Left ventricle myocardium inferior (tissue), 1 donor: ENCODE results near the gene CLEC16A. TPM values are rescaled to one million over a fixed set of nuclear protein-coding genes. Genes with fewer than 3 reads are reported as not detected.

ENCODE experiments used
- DNase-seq: peaks from one replicate; pipeline ENCODE4 v3.0.0-alpha.2; 2020
- H3K27ac ChIP-seq: fragments of 200-600 bp; replicated peaks from 2 replicates; pipeline ENCODE4 v1.8.0; 2021
- H3K27me3 ChIP-seq: fragments of 200-600 bp; 2 replicates; pipeline ENCODE4 v1.8.0; 2021; ENCODE audit warnings: low read depth
- H3K36me3 ChIP-seq: fragments of 200-600 bp; 2 replicates; pipeline ENCODE4 v1.8.0; 2021
- H3K4me1 ChIP-seq: fragments of 200-600 bp; 2 replicates; pipeline ENCODE4 v1.8.0; 2021
- H3K4me3 ChIP-seq: fragments of 200-600 bp; 2 replicates; pipeline ENCODE4 v1.8.0; 2021; ENCODE audit warnings: mild to moderate bottlenecking, moderate library complexity
- H3K9me3 ChIP-seq: fragments of 200-600 bp; replicated peaks from 2 replicates; pipeline ENCODE4 v1.8.0; 2021
- intact Hi-C: fragments of 100-400 bp; cut with micrococcal nuclease; formaldehyde crosslinking; loops from one replicate; pipeline ENCODE4 v1.11.0; 2022
- total RNA-seq: library from RNA; stranded (reverse); fragmentation: NEBNext Ultra II Directional; extraction: Animal tissue kit (Norgen Biotek cat#: 25700); gene quantifications from one replicate; pipeline ENCODE4 v1.2.1, GENCODE V29; 2021
- TF ChIP-seq, protein P1 (sequence below): fragments of 200-600 bp; IDR thresholded peaks from 2 replicates; pipeline ENCODE4 v1.8.0; 2021; ENCODE audit warnings: antibody characterized with exemption, mild to moderate bottlenecking, borderline replicate concordance
- donor health status: DM: no; HTN: yes; CAD: no; lungs with severe emphysema.

Gene CLEC16A
- total RNA-seq, 1 donor from 2014 or later = 24.6 TPM

DNA sequence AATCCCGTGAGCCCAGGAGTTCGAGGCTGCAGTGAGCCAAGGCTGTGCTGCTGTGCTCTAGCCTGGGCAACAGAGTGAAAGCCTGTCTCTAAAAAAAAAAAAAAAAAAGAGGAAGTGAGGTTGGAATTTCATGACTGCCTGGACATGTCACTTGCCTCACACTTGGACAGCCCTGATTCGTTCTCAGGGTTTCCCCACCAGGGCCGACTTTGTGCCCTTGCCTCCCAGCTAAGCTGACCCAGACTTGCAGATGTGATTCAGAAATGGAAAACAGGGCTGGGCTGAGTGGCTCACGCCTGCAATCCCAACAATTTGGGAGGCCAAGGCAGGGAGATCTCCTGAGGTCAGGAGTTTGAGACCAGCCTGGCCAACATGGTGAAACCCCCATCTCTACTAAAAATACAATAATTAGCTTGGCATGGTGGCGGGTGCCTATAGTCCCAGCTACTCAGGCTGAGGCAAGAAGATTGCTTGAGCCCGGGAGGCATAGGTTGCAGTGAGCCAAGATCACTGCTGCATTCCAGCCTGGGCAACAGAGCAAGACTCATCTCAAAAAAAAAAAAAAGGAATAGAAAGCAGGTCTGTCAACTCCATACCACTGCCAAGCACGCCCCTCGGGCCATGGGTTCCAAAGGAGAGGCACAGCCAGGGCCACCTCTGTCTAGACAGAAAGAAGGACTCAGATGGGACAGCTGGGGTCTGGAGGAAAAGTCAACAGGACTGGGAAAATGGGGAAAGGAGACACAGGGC, 264.7 kb downstream of the CLEC16A start:
- H3K4me1 ChIP-seq = peaks cover 9% of the 10 kb centered on the region
- H3K27me3 ChIP-seq = peaks cover 51% of the 10 kb centered on the region
- intact Hi-C loops = no loop called here
- H3K4me3 ChIP-seq = no peak overlapping the region
- no peak for DNase-seq
- no peak overlapping the region for H3K27ac ChIP-seq
- peaks cover 7% of the 10 kb centered on the region for H3K9me3 ChIP-seq
- no peaks in the 10 kb centered on the region for H3K36me3 ChIP-seq
- TF ChIP-seq, protein P1, sequence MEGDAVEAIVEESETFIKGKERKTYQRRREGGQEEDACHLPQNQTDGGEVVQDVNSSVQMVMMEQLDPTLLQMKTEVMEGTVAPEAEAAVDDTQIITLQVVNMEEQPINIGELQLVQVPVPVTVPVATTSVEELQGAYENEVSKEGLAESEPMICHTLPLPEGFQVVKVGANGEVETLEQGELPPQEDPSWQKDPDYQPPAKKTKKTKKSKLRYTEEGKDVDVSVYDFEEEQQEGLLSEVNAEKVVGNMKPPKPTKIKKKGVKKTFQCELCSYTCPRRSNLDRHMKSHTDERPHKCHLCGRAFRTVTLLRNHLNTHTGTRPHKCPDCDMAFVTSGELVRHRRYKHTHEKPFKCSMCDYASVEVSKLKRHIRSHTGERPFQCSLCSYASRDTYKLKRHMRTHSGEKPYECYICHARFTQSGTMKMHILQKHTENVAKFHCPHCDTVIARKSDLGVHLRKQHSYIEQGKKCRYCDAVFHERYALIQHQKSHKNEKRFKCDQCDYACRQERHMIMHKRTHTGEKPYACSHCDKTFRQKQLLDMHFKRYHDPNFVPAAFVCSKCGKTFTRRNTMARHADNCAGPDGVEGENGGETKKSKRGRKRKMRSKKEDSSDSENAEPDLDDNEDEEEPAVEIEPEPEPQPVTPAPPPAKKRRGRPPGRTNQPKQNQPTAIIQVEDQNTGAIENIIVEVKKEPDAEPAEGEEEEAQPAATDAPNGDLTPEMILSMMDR = no peak

DNA sequence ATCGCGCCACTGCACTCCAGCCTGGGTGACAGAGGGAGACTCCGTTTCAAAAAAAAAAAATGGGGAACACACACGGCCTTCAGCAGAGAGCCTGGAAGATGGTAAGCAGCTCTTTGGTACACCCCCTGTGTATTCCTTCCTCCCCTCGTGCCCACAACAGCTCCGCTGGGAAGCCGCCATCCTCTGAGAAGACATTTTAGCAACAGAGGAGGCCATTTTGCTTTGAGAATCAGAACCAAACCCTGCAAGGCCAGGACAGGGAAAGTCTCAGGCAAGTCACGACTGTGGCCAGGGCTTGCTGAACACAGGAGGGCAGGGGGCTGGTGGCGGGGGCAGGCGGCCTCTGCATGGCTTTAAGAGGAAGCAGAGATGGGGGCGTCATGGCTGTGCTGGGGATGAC, 265.9 kb downstream of the CLEC16A start:
- H3K4me1 ChIP-seq = peaks cover 9% of the 10 kb centered on the region
- intact Hi-C loops = no loop called here
- peaks cover 9% of the 10 kb centered on the region for H3K9me3 ChIP-seq
- H3K27me3 ChIP-seq = peaks cover 51% of the 10 kb centered on the region
- no peak overlapping the region for H3K27ac ChIP-seq
- no peak for DNase-seq
- H3K4me3 ChIP-seq = no peak overlapping the region
- no peaks in the 10 kb centered on the region for H3K36me3 ChIP-seq
- TF ChIP-seq, protein P1 = no peak

DNA sequence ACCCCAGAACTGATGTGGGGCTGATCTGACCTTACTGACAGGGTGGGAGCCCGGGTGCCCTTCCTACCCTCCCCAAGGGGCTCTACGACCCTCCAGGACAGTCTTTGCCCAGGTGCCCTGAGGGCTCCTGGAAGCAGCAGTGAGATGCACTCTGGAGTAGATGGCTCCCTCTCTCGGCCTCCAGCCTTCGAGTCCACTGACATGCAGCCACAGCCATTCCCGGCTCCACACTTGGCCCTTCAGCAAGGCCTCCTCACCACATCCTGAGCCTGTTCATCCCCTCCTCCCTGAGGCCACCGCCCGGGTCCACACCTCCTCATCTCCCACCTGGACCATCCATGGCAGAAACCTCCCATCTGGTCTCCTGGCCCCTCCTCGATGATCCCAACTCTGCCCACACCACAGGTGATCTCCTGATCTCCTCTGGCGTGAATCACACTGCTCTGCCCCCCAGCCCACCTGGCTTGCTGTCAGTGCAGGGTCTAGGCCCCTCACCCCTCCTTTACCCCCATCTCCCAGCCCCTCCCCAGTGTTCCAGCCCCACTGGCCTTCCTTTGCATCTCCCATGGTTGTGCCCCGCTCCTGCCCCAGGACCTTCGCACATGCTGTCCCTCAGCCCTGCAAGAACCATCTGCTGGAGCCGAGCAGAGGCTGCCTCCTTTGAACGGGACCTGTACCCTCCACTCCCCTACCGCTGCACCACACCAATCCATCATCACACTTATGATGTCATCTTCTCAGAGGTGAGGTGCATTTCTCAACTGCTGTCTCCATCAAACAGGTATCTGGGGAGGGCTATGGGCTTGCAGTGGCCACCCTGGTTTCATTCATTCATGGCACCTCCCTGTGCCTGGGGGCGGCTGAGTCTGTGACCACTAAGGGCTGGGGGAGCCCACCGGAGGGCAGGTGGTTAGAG, 267.0 kb downstream of the CLEC16A start:
- TF ChIP-seq, protein P1 = no peak
- Histone ChIP-seq H3K36me3 (no peaks in the 10 kb centered on the region), H3K27me3 (peaks cover 51% of the 10 kb centered on the region), H3K4me3 (no peak overlapping the region), H3K9me3 (peaks cover 19% of the 10 kb centered on the region), H3K27ac (no peak overlapping the region), H3K4me1 (no peaks in the 10 kb centered on the region)
- intact Hi-C loops = no loop called here
- DNase-seq = no peak

DNA sequence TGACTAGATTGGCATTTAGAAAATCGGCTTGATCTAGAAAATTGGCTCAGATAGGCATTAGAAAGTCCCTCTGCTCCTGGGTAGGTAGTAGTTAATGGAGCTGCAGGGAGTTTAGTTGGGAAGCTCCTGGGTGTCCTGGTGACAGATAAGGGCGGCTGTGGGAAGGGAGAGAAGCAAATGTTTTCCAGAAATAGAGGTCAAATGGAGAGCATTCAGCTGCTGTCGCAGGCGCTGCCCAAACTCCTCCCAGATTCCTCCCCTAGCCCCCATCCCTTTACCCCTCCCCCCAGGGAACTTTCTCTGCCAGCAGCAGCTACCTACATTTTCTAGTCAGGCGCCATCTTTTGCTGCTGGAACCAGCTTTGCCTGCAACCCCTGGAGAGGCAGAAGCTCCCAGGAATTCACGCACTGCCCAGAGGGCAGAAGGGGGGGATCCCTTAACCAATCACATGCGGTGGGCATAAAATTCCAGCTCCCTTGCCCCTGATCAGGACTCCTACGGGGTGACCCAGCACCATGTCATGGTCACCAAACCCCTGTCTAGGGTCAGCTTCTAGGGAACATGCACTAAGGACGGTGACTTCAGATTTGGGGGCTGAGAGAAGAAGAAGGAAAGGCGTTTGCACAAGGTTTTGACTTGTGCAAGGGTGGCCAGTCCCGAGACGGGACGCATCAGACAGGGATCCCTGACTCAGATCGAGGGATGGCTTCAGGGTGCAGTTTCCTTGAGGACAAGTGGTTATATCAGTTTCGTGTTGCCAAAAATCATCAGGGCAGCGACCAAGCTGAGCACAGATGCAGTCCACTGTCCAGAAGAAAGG, 267.8 kb downstream of the CLEC16A start:
- no peak overlapping the region for H3K27ac ChIP-seq
- no peak for DNase-seq
- H3K4me1 ChIP-seq = no peaks in the 10 kb centered on the region
- no peak overlapping the region for H3K4me3 ChIP-seq
- intact Hi-C loops = no loop called here
- no peaks in the 10 kb centered on the region for H3K36me3 ChIP-seq
- peaks cover 26% of the 10 kb centered on the region for H3K9me3 ChIP-seq
- peaks cover 51% of the 10 kb centered on the region for H3K27me3 ChIP-seq
- TF ChIP-seq, protein P1 = no peak

DNA sequence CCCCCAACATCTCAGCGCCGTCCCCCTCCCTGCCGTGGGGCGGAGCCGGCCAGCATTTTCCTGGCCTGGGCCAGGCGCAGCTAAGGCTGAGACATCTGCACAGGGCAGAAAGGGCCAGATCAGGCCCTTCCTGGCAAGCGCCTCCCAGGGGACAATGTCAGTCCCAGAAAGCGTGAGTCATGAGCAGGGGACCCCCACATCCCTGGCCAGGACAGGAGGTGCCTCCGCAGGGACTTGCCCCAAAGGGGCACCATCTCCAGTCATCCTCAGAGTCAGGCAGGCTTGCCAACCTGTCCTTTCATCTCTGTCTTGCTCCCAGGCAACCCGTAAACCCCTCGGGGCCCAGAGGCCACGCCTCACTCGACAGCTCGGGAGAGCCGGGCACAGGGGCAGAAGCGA, 268.4 kb downstream of the CLEC16A start:
- H3K9me3 ChIP-seq = peaks cover 24% of the 10 kb centered on the region
- no peak overlapping the region for H3K27ac ChIP-seq
- peaks cover 51% of the 10 kb centered on the region for H3K27me3 ChIP-seq
- TF ChIP-seq, protein P1 = no peak
- intact Hi-C loops = no loop called here
- H3K36me3 ChIP-seq = no peaks in the 10 kb centered on the region
- DNase-seq = no peak
- H3K4me3 ChIP-seq = no peak overlapping the region
- H3K4me1 ChIP-seq = no peaks in the 10 kb centered on the region
